Activated naive CD4-positive, alpha-beta T cell treated with anti-CD3 and anti-CD28 coated beads for 36 hours (primary cell): ENCODE data around the gene DNAJC1. TPM values are rescaled to one million over a fixed set of nuclear protein-coding genes. Genes with fewer than 3 reads are reported as not detected.

Experiments used
- CTCF ChIA-PET: fragments of 350-600 bp; sonication (Branson Sonifier 250); formaldehyde crosslinking; loops from one replicate; lab custom pipeline; 2021; ENCODE audit warnings: antibody characterized with exemption; lab: Charles Lee
- DNase-seq: peaks from one replicate; pipeline ENCODE4 v3.0.0-alpha.2; 2020
- H3K27ac Mint-ChIP-seq: one replicate; pipeline ENCODE4 v1.8.0; 2021; ENCODE audit warnings: mild to moderate bottlenecking, mixed read lengths
- H3K27me3 Mint-ChIP-seq: one replicate; pipeline ENCODE4 v1.8.0; 2021; ENCODE audit warnings: low read depth, mixed read lengths
- H3K36me3 Mint-ChIP-seq: one replicate; pipeline ENCODE4 v1.8.0; 2021; ENCODE audit warnings: low read depth, mixed read lengths
- H3K4me1 Mint-ChIP-seq: one replicate; pipeline ENCODE4 v1.8.0; 2021; ENCODE audit warnings: low read depth, mixed read lengths
- H3K4me3 Mint-ChIP-seq: one replicate; pipeline ENCODE4 v1.8.0; 2021; ENCODE audit warnings: mild to moderate bottlenecking, moderate library complexity, mixed read lengths
- H3K9me3 Mint-ChIP-seq: one replicate; pipeline ENCODE4 v1.8.0; 2021; ENCODE audit warnings: mixed read lengths
- intact Hi-C: fragments of 100-400 bp; cut with micrococcal nuclease; formaldehyde crosslinking; loops from one replicate; pipeline ENCODE4 v1.15.1; 2023
- total RNA-seq, 2 experiments: library from RNA; stranded (reverse); gene quantifications; one replicate each; pipeline ENCODE4 v1.2.3, GENCODE V29; 2021

The DNAJC1 gene
- total RNA-seq, 2 experiments from 2014 or later = 18.0 to 18.8 TPM

GRCh38 chr10:21919906-21920305, 83.6 kb downstream of the DNAJC1 start:
- DNase-seq = no peak
- no peaks in the 10 kb centered on the region for H3K27me3 Mint-ChIP-seq
- CTCF ChIA-PET = no interaction called here
- H3K9me3 Mint-ChIP-seq = no peaks in the 10 kb centered on the region
- intact Hi-C loops = no loop called here
- no peaks in the 10 kb centered on the region for H3K4me1 Mint-ChIP-seq
- H3K27ac Mint-ChIP-seq = no peak overlapping the region
- no peaks in the 10 kb centered on the region for H3K36me3 Mint-ChIP-seq
- H3K4me3 Mint-ChIP-seq = no peak overlapping the region

GRCh38 chr10:21919117-21919516, 84.4 kb downstream of the DNAJC1 start:
- Mint-ChIP-seq H3K4me3 (no peak overlapping the region), H3K36me3 (no peaks in the 10 kb centered on the region), H3K9me3 (no peaks in the 10 kb centered on the region), H3K27ac (no peak overlapping the region), H3K27me3 (no peaks in the 10 kb centered on the region), H3K4me1 (no peaks in the 10 kb centered on the region)
- CTCF ChIA-PET = no interaction called here
- DNase-seq = no peak
- intact Hi-C loops = no loop called here

DNA sequence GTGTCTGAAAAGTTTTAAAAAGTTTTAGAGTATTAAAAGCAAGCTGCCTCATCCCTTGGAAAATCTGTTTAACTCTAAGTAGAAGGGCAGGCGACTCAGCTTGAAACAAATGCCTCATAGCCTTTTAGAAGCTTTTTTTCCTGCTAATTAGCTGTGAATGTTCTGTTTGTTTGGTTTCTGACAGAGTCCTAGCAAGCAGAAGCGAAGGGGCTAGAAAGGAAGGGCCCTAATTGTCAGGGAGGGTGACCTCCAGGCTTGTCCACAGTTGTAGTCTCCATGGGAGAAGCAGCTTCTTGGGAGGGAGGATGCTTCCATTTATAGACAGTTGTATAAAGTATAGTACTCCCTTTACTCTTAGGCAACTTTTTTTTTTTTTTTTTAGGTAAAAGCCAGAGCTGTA, 90.9 kb downstream of the DNAJC1 start:
- DNase-seq = no peak
- H3K4me1 Mint-ChIP-seq = peaks cover 18% of the 10 kb centered on the region
- intact Hi-C loops = no loop called here
- H3K27me3 Mint-ChIP-seq = no peaks in the 10 kb centered on the region
- no peak overlapping the region for H3K4me3 Mint-ChIP-seq
- H3K9me3 Mint-ChIP-seq = no peaks in the 10 kb centered on the region
- H3K27ac Mint-ChIP-seq = no peak overlapping the region
- H3K36me3 Mint-ChIP-seq = peaks cover 7% of the 10 kb centered on the region
- CTCF ChIA-PET = interaction anchor here (0.7 kb wide), 1 partner anchor 169 kb away, joined by 5 read pairs; no protein-coding TSS in a partner anchor

DNA sequence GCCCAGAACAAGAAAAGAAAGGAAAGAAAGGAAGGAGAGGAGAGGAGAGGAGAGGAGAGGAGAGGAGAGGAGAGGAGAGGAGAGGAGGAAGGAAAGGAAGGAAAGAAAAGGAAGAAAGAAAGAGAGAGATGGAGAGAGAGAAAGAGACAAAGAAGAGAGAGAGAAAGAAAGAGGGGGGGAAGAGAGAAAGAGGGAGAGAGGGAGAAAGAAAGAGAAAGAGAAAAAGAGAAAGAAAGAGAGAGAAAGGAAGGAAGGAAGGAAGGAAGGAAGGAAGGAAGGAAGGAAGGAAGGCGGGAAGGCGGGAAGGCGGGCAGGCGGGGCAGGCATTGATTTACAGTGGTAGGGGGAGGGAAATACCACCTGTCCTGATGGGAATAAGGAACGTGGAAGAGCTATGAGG, 92.7 kb downstream of the DNAJC1 start:
- H3K36me3 Mint-ChIP-seq = peaks cover 10% of the 10 kb centered on the region
- H3K27ac Mint-ChIP-seq = no peak overlapping the region
- CTCF ChIA-PET = interaction anchor here (0.7 kb wide), 1 partner anchor 321 kb away, joined by 3 read pairs; no protein-coding TSS in a partner anchor
- intact Hi-C loops = no loop called here
- H3K4me1 Mint-ChIP-seq = peaks cover 18% of the 10 kb centered on the region
- no peak overlapping the region for H3K4me3 Mint-ChIP-seq
- no peak for DNase-seq
- no peaks in the 10 kb centered on the region for H3K27me3 Mint-ChIP-seq
- H3K9me3 Mint-ChIP-seq = no peaks in the 10 kb centered on the region

DNA sequence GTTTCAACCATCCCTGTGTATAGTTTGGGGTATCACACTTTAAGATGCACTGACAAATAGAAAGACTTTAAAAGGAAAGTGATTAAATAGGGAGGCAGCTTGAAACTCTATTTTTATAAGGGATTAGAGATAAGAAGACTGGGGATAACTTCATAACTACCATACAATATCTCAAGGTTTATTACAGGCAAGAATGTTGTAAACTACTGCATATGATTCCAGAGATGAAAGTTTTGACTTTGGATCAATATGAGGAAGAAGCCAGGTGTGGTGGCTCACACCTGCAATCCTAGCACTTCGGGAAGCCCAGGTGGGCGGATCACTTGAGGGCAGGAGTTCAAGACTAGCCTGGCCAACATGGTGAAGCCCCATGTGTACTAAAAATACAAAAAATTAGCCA, 96.1 kb downstream of the DNAJC1 start:
- no peak overlapping the region for H3K4me3 Mint-ChIP-seq
- no peaks in the 10 kb centered on the region for H3K27me3 Mint-ChIP-seq
- no peak overlapping the region for H3K27ac Mint-ChIP-seq
- H3K4me1 Mint-ChIP-seq = peaks cover 4% of the 10 kb centered on the region
- no peak for DNase-seq
- H3K9me3 Mint-ChIP-seq = no peaks in the 10 kb centered on the region
- CTCF ChIA-PET = no interaction called here
- intact Hi-C loops = no loop called here
- peaks cover 20% of the 10 kb centered on the region for H3K36me3 Mint-ChIP-seq

- intact Hi-C loops = no loop called here
- H3K27ac Mint-ChIP-seq = no peak overlapping the region
- no peaks in the 10 kb centered on the region for H3K27me3 Mint-ChIP-seq
Measured at GRCh38 chr10:21904930-21905329, 98.6 kb downstream of the DNAJC1 start.

DNA sequence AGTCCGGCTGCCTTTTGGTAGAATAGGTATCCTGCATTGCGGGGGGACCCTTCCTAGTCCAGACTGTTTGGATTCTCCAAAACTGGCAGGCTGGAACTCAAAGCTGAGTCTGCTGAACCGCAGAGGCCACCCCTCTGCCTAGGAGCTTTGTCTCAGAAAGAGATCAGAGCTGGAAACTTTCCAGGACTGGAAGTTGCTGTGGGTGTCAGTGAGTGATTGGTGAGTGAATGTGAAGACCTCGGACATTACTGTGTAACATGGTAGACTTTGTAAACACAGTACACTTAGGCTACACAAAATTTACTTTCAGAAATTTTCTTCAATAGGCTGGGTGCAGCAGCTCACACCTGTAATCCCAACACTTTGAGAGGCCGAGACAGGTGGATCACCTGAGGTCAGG, 103.8 kb downstream of the DNAJC1 start:
- Mint-ChIP-seq H3K9me3 (peaks cover 5% of the 10 kb centered on the region), H3K36me3 (peaks cover 24% of the 10 kb centered on the region), H3K27me3 (no peaks in the 10 kb centered on the region), H3K27ac (no peak overlapping the region), H3K4me3 (no peak overlapping the region), H3K4me1 (no peaks in the 10 kb centered on the region)
- intact Hi-C loops = no loop called here
- CTCF ChIA-PET = no interaction called here
- no peak for DNase-seq

More at GRCh38 chr10:21904930-21905329, 98.6 kb downstream of the DNAJC1 start:
- CTCF ChIA-PET = interaction anchor here (0.6 kb wide), 1 partner anchor 48 kb away, joined by 4 read pairs; no protein-coding TSS in a partner anchor
- Mint-ChIP-seq H3K9me3 (no peaks in the 10 kb centered on the region), H3K36me3 (peaks cover 20% of the 10 kb centered on the region), H3K4me3 (no peak overlapping the region), H3K4me1 (no peaks in the 10 kb centered on the region)
- DNase-seq = no peak

DNA sequence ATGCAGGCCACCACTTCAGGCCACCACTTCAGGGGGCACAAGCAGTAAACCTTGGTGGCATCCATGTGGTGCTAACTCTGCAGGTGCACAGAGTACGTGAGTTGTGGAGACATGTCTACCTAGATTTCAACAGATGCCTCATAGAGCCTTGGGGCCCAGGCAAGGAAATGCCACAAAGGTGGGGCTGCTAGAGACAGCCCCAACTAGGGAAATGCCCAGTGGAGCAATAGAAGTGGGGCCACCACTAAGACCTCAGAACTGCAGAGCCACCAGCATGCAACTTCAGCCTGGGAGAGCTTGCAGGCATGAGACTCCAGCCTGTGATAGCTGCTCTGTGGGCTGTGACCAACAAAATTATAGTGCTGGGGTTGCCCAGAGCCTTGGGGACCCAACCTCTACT, 107.6 kb downstream of the DNAJC1 start:
- Mint-ChIP-seq H3K9me3 (peaks cover 22% of the 10 kb centered on the region), H3K27ac (no peak overlapping the region), H3K4me1 (peaks cover 5% of the 10 kb centered on the region), H3K4me3 (no peak overlapping the region), H3K27me3 (no peaks in the 10 kb centered on the region), H3K36me3 (peaks cover 28% of the 10 kb centered on the region)
- CTCF ChIA-PET = no interaction called here
- no peak for DNase-seq
- intact Hi-C loops = no loop called here

GRCh38 chr10:21894648-21895342, 108.7 kb downstream of the DNAJC1 start:
- DNase-seq = no peak
- H3K27ac Mint-ChIP-seq = no peak overlapping the region
- peaks cover 8% of the 10 kb centered on the region for H3K4me1 Mint-ChIP-seq
- intact Hi-C loops = no loop called here
- H3K27me3 Mint-ChIP-seq = no peaks in the 10 kb centered on the region
- peaks cover 30% of the 10 kb centered on the region for H3K36me3 Mint-ChIP-seq
- H3K9me3 Mint-ChIP-seq = peaks cover 22% of the 10 kb centered on the region
- CTCF ChIA-PET = no interaction called here
- H3K4me3 Mint-ChIP-seq = no peak overlapping the region

DNA sequence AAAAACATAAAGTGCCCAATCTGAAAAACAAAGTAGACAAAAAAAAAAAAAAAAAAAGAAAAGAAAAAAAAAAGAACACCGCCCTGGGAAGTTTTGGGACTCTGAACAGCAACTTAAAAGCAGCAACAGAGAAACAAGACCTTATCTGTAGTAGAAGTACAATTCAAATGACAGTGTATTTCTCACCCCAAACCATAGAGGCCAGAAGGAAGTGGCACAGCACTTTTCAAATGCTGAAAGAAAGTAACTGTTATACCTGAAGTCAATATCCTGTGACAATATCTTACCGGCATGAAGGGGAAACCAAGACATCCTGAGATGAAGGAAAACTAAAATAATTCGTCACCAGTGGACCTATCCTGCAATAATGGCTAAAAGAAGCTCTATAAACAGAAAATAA, 112.1 kb downstream of the DNAJC1 start:
- Mint-ChIP-seq H3K27ac (peak overlapping the region; percentile 31), H3K9me3 (peaks cover 27% of the 10 kb centered on the region), H3K36me3 (peaks cover 29% of the 10 kb centered on the region), H3K27me3 (no peaks in the 10 kb centered on the region), H3K4me1 (peaks cover 25% of the 10 kb centered on the region), H3K4me3 (no peak overlapping the region)
- no peak for DNase-seq
- CTCF ChIA-PET = no interaction called here
- intact Hi-C loops = no loop called here

DNA sequence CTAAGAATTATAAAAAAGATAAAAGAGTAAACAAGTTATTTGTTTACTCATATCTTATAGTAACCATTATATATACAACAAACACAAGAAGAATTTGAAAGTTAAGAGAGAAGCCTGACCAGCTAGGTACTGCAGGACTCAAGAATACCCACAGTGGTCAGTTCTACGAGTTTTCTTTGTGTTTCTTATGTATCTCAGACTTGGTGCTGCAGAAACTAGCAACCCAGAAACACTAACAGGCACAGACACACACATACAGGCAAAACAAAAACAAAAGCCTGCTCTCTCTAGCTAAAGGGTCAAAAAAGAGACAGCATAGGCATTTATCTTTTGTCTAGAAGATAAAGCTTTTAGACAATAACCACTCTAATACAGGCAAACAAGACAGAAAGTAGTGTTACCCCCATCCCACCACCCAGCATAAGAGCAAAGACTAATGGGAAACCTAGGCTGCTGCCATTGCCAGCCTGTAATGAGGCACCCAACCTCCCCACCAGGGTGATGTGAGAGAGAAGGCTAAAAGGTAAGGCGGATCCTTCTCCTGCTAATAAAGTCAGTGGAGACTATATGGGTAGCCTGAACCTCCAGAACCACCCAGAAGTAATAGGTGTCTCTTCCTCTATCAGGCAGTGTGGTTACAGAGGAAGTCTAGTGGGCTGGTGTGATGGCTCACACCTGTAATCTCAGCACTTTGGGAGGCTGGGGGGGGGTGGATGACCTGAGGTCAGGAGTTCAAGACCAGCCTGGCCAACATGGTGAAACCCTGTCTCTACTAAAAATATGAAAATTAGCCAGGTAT, 113.9 kb downstream of the DNAJC1 start:
- Mint-ChIP-seq H3K9me3 (peaks cover 30% of the 10 kb centered on the region), H3K4me3 (no peak overlapping the region), H3K27me3 (no peaks in the 10 kb centered on the region), H3K36me3 (peaks cover 31% of the 10 kb centered on the region), H3K4me1 (peaks cover 25% of the 10 kb centered on the region), H3K27ac (no peak overlapping the region)
- intact Hi-C loops = no loop called here
- no peak for DNase-seq
- CTCF ChIA-PET = no interaction called here

DNA sequence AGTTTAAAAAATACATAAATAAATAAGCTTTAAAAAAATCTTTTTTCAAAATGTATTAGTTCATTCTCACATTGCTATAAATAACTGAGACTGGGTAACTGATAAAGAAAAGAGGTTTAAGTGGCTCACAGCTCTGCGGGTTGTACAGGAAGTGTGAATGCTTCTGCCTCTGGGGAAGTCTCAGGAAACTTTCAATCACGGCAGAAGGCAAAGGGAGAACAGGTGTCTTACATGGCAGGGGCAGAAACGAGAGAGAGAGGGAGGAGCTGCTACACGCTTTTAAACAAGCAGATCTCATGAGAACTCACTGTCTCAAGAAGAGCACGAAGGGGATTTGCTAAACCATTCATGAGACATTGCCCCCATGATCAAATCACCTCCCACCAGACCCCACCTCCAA, 114.6 kb downstream of the DNAJC1 start:
- Mint-ChIP-seq H3K4me3 (no peak overlapping the region), H3K27me3 (no peaks in the 10 kb centered on the region), H3K27ac (no peak overlapping the region), H3K9me3 (peaks cover 26% of the 10 kb centered on the region), H3K4me1 (peaks cover 25% of the 10 kb centered on the region), H3K36me3 (peaks cover 26% of the 10 kb centered on the region)
- peak; percentile 54 for DNase-seq
- intact Hi-C loops = no loop called here
- CTCF ChIA-PET = interaction anchor here (0.6 kb wide), 1 partner anchor 55 kb away, joined by 4 read pairs; no protein-coding TSS in a partner anchor
